ENCODE data around the gene TRPM4. TPM values are rescaled to one million over a fixed set of nuclear protein-coding genes. Genes with fewer than 3 reads are reported as not detected.
A peak's percentile ranks its signal among the peaks of the same experiment; 100 is the strongest.

The TRPM4 gene
- total and polyA plus RNA-seq, 2 of the 13 experiments (the other 11 are each of a cell fraction or from before 2014, with no cell fraction given): 1.9 to 4.3 TPM

- no peak for TF ChIP-seq HNF1A (IDR thresholded peaks at IDR 0.05; ENCODE audit: low read depth)
- peak; percentile 82; the same call in 1 of the 2 replicates for TF ChIP-seq HNF1A (CRISPR knock-in tag; IDR thresholded peaks at IDR 0.05; ENCODE audit: borderline replicate concordance)
- no peak for TF ChIP-seq ZNF772 (CRISPR knock-in tag; IDR thresholded peaks at IDR 0.05)
- peak; percentile 87; the same call in 1 of the 2 replicates for TF ChIP-seq ZNF782 (CRISPR knock-in tag; IDR thresholded peaks at IDR 0.05; ENCODE audit: borderline replicate concordance)
- TF ChIP-seq ZNF816 (CRISPR knock-in tag; IDR thresholded peaks at IDR 0.05; ENCODE audit: borderline replicate concordance): peak; percentile 47; the same call in 1 of the 2 replicates
- TF ChIP-seq ZSCAN22 (CRISPR knock-in tag; IDR thresholded peaks at IDR 0.05): peak; percentile 99
- TF ChIP-seq ZBTB10 (CRISPR knock-in tag; IDR thresholded peaks at IDR 0.05; ENCODE audit: borderline replicate concordance): peak; percentile 41; the same call in 1 of the 2 replicates
- peak; percentile 33; the same call in 1 of the 2 replicates for TF ChIP-seq FOSL2 (CRISPR knock-in tag; IDR thresholded peaks at IDR 0.05)
- no peak for TF ChIP-seq SMARCE1 (IDR thresholded peaks at IDR 0.05; ENCODE audit: borderline replicate concordance)
- no peak for TF ChIP-seq ZNF10 (CRISPR knock-in tag; IDR thresholded peaks at IDR 0.05; ENCODE audit: borderline replicate concordance, low read depth)
- TF ChIP-seq ZNF431 (CRISPR knock-in tag; IDR thresholded peaks at IDR 0.05; ENCODE audit: borderline replicate concordance, low read depth): peak; percentile 47; the same call in 1 of the 2 replicates
- TF ChIP-seq TFDP2 (CRISPR knock-in tag; IDR thresholded peaks at IDR 0.05): peak; percentile 93
- TF ChIP-seq HNRNPH1 (optimal IDR thresholded peaks at IDR 0.05; ENCODE audit: low read depth, low read length): no peak
- no peak for TF ChIP-seq ZNF34 (CRISPR knock-in tag; IDR thresholded peaks at IDR 0.05; ENCODE audit: borderline replicate concordance)
- TF ChIP-seq ZNF576 (CRISPR knock-in tag; IDR thresholded peaks at IDR 0.05): no peak
- peak; percentile 43; the same call in 1 of the 2 replicates for TF ChIP-seq ZNF331 (CRISPR knock-in tag; IDR thresholded peaks at IDR 0.05)
Observed at GRCh38 chr19:49118565-49119410, 38.8 kb upstream of the TRPM4 start, which contains the start of gene C19orf73 (continued).

Measured in HepG2 (cell line).